Loucy (cell line): ENCODE data around the gene DACT2.

Source experiments
- H2AFZ ChIP-seq: fragments of 200-600 bp; sonication (generic); 2 replicates; pipeline ENCODE4 v1.6.0; 2016; ENCODE audit warnings: antibody characterized with exemption, mild to moderate bottlenecking, low read length, moderate library complexity
- H3F3A ChIP-seq: fragments of 200-600 bp; 2 replicates; pipeline ENCODE4 v1.6.0; 2016; ENCODE audit warnings: antibody characterized with exemption, low read depth, mild to moderate bottlenecking
- H3K27me3 ChIP-seq: fragments of 200-600 bp; sonication (generic); 2 replicates; pipeline ENCODE4 v1.6.1; 2014; ENCODE audit warnings: low read length, mild to moderate bottlenecking; ENCODE audit not compliant: insufficient read depth, poor library complexity, severe bottlenecking
- H3K36me3 ChIP-seq: fragments of 200-600 bp; sonication (generic); 2 replicates; pipeline ENCODE4 v1.6.1; 2016; ENCODE audit warnings: low read length; ENCODE audit not compliant: insufficient read depth
- H3K4me1 ChIP-seq: fragments of 200-600 bp; sonication (generic); 2 replicates; pipeline ENCODE4 v1.5.1; 2014; ENCODE audit warnings: low read length, mild to moderate bottlenecking; ENCODE audit not compliant: insufficient read depth, poor library complexity, severe bottlenecking
- H3K4me2 ChIP-seq: fragments of 200-600 bp; sonication (generic); 2 replicates; pipeline ENCODE4 v1.6.0; 2014; ENCODE audit warnings: antibody characterized with exemption, low read length, low read depth, mild to moderate bottlenecking; ENCODE audit not compliant: poor library complexity, severe bottlenecking
- H3K4me3 ChIP-seq: fragments of 200-600 bp; sonication (generic); 2 replicates; pipeline ENCODE4 v1.5.1; 2014; ENCODE audit warnings: low read length, mild to moderate bottlenecking, mixed read lengths; ENCODE audit not compliant: poor library complexity, severe bottlenecking
- H3K79me2 ChIP-seq: fragments of 200-600 bp; sonication (generic); 2 replicates; pipeline ENCODE4 v1.6.1; 2014; ENCODE audit warnings: low read length; ENCODE audit not compliant: insufficient read depth
- H3K9ac ChIP-seq: fragments of 200-600 bp; sonication (generic); 2 replicates; pipeline ENCODE4 v1.6.0; 2014; ENCODE audit warnings: mild to moderate bottlenecking, low read depth, low read length, moderate library complexity; ENCODE audit not compliant: poor library complexity, severe bottlenecking
- H3K9me2 ChIP-seq: fragments of 200-600 bp; sonication (generic); replicated peaks from 2 replicates; pipeline ENCODE4 v1.6.1; 2016; ENCODE audit warnings: low read depth, low read length, mixed read lengths
- H3K9me3 ChIP-seq: fragments of 200-600 bp; sonication (generic); 2 replicates; pipeline ENCODE4 v1.6.1; 2014; ENCODE audit warnings: mild to moderate bottlenecking, antibody characterized with exemption, low read length, low read depth; ENCODE audit not compliant: insufficient read depth
- H4K20me1 ChIP-seq: fragments of 200-600 bp; sonication (generic); 2 replicates; pipeline ENCODE4 v1.6.0; 2014; ENCODE audit warnings: antibody characterized with exemption, low read length, mild to moderate bottlenecking; ENCODE audit not compliant: insufficient read depth, poor library complexity, severe bottlenecking
- EZH2phosphoT487 ChIP-seq: fragments of 200-600 bp; IDR thresholded peaks from 2 replicates; pipeline ENCODE4 v1.6.1; 2018; ENCODE audit warnings: antibody characterized with exemption, mild to moderate bottlenecking, moderate library complexity, borderline replicate concordance
- TF ChIP-seq, protein P1 (sequence below): fragments of 200-600 bp; sonication (generic); conservative IDR thresholded peaks from 2 replicates; pipeline ENCODE4 v1.5.1; 2014; ENCODE audit warnings: mild to moderate bottlenecking, antibody characterized with exemption, low read length

The DACT2 gene

DNA sequence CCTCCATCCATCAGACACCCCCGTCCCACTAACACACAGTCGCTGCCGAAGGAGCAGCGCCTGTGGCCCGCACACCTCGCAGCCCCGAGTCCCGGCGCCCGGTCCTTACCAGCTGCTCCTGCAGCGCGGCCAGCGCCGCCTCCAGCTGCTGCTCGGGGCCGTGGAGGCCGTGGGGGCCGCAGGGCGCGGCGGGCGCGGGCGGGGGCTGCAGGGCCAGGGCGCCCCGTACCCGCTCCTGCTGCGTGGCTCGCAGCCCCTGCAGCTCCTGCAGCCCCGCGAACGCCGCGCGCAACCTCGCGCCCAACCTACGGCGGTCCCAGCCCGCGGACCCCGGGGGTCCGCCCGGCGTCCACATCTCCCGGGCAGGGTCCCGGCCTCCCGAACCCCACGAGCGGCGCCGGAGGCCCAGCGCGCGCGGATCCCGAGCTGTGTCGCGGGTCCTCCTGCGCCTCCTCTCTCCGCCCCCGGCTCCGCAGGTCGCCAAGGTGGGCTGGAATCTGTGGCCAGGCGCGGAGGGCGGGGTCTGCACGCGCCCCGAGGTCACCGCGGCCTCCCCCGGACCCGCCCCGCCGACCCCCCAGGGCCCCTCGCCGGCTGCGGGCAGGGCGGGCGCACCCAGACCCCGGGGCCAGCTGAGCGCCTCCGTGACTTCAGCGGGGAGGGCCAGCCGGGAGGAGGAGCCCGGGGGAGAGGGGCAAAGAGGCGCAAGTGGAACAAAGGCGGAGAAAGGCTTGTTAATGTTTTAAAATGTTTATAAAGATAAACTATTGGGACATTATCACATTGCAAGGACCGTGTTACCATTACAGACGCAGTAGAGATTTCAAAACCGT, at the start of gene DACT2:
Gene DACT2 (minus strand): TSS at position 499 of the 833 bp plus-strand sequence. CDS start 144 bp downstream, at position 355.
- Histone ChIP-seq H4K20me1 (no peaks in the 10 kb centered on the region), H3K9ac (no peak within 1 kb of the TSS), H3F3A (no peaks in the 10 kb centered on the region), H3K36me3 (no peaks in the 10 kb centered on the region), H3K9me3 (peaks cover 10% of the 10 kb centered on the region; the same call in 1 of the 2 replicates), H3K4me3 (no peak within 1 kb of the TSS), H3K9me2 (no peaks in the 10 kb centered on the region), H2AFZ (no peak within 1 kb of the TSS), H3K4me2 (no peak within 1 kb of the TSS), H3K4me1 (no peaks in the 10 kb centered on the region), H3K27me3 (no peaks in the 10 kb centered on the region), H3K79me2 (no peaks in the 10 kb centered on the region)
- TF ChIP-seq, protein P1, sequence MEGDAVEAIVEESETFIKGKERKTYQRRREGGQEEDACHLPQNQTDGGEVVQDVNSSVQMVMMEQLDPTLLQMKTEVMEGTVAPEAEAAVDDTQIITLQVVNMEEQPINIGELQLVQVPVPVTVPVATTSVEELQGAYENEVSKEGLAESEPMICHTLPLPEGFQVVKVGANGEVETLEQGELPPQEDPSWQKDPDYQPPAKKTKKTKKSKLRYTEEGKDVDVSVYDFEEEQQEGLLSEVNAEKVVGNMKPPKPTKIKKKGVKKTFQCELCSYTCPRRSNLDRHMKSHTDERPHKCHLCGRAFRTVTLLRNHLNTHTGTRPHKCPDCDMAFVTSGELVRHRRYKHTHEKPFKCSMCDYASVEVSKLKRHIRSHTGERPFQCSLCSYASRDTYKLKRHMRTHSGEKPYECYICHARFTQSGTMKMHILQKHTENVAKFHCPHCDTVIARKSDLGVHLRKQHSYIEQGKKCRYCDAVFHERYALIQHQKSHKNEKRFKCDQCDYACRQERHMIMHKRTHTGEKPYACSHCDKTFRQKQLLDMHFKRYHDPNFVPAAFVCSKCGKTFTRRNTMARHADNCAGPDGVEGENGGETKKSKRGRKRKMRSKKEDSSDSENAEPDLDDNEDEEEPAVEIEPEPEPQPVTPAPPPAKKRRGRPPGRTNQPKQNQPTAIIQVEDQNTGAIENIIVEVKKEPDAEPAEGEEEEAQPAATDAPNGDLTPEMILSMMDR, result no peak

- no peaks in the 10 kb centered on the region for H4K20me1 ChIP-seq
- no peaks in the 10 kb centered on the region for H3K4me1 ChIP-seq
- H3K4me3 ChIP-seq, result no peak overlapping the region
- no peaks in the 10 kb centered on the region for H3F3A ChIP-seq
- no peaks in the 10 kb centered on the region for H3K79me2 ChIP-seq
- H3K9ac ChIP-seq, result no peak overlapping the region
- peaks cover 13% of the 10 kb centered on the region; the same call in 1 of the 2 replicates for H3K9me3 ChIP-seq
- H3K27me3 ChIP-seq, result no peaks in the 10 kb centered on the region
- no peak overlapping the region for H2AFZ ChIP-seq
- no peak overlapping the region for H3K4me2 ChIP-seq
- no peak for TF ChIP-seq EZH2phosphoT487
- TF ChIP-seq, protein P1, result no peak
- no peaks in the 10 kb centered on the region for H3K9me2 ChIP-seq
- H3K36me3 ChIP-seq, result no peaks in the 10 kb centered on the region
These were observed 49.4 kb upstream of the DACT2 start for GRCh38 chr6:168368936-168369335.

DNA sequence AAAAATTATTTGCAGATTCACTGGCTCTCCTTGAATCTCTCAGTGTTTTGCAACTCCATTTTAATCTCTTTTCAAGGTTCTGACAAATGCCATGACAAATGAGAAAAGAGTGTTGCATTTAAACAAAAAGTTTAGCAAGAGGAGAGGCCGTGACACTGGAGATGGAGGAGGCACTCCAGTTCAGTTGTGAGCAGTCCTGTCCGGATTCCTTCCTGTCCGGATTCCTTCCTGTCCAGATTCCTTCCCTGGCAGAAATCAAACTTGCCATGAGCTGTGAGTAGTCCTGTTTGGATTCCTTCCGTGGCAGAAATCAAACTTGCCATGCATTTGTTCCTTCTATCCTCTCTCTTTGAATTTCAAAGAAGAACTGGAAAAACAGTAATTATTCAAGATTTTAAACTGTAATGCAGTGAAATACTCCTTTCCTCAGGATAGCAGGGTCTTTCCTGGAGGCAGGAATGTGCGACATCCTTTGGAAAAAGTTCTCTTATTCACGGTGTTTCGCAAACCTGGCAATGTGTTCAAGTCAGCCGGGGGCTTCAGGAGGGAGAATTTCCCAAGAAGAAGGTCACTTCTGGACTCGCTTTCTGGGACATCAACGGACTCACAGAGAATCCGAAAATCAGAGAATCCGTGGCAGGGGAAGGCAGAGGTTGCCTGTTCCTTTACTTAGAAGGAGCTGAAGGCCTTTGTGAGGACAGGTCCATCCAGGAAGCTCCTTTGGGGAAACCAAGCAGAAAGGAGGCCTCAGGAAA, 48.7 kb upstream of the DACT2 start:
- H4K20me1 ChIP-seq, result no peaks in the 10 kb centered on the region
- H3K9ac ChIP-seq, result no peak overlapping the region
- TF ChIP-seq, protein P1, result no peak
- no peak for TF ChIP-seq EZH2phosphoT487
- no peaks in the 10 kb centered on the region for H3F3A ChIP-seq
- no peak overlapping the region for H2AFZ ChIP-seq
- H3K9me3 ChIP-seq, result peaks cover 13% of the 10 kb centered on the region; the same call in 1 of the 2 replicates
- H3K9me2 ChIP-seq, result no peaks in the 10 kb centered on the region
- no peaks in the 10 kb centered on the region for H3K27me3 ChIP-seq
- no peak overlapping the region for H3K4me2 ChIP-seq
- H3K36me3 ChIP-seq, result no peaks in the 10 kb centered on the region
- H3K4me1 ChIP-seq, result no peaks in the 10 kb centered on the region
- no peak overlapping the region for H3K4me3 ChIP-seq
- H3K79me2 ChIP-seq, result no peaks in the 10 kb centered on the region
